H1 (cell line): ENCODE measurements around the gene RAD54L. TPM values are rescaled to one million over a fixed set of nuclear protein-coding genes. Genes with fewer than 3 reads are reported as not detected.

Experiments
- ATF3 ChIP-seq: IDR thresholded peaks from 2 replicates; pipeline ENCODE4 v1.6.1; 2011; ENCODE audit warnings: low read depth, mild to moderate bottlenecking, low read length; ENCODE audit not compliant: insufficient read depth
- EGR1 ChIP-seq: IDR thresholded peaks from 2 replicates; pipeline ENCODE4 v1.6.1; 2011; ENCODE audit warnings: low read depth, low read length, borderline replicate concordance
- TAF1 ChIP-seq: IDR thresholded peaks from 2 replicates; pipeline ENCODE4 v1.6.1; 2011; ENCODE audit warnings: mild to moderate bottlenecking, low read depth, low read length
- polyA plus RNA-seq, 7 experiments: library from polyadenylated mRNA; depleted of rRNA in 3 of 7; stranded (reverse) in 5 of 7; unstranded in 2 of 7; fragments of >200 nt in 5 of 7; fragments of 200-250 nt in 2 of 7; gene quantifications; 1 replicate in 5 of 7; 2 replicates in 1 of 7; 4 replicates in 1 of 7; pipeline versions ENCODE4 v1.2.1 to v1.2.3, GENCODE V29; 2011 to 2013; ENCODE audit warnings: missing spikeins in 2 of 7, mixed read lengths in 2 of 7
- total RNA-seq: library from RNA; stranded (reverse); fragmentation: NEBNext Ultra II Directional; extraction: Animal tissue kit (Norgen Biotek cat#: 25700); gene quantifications from 2 replicates; pipeline ENCODE4 v1.2.1, GENCODE V29; 2021

The RAD54L gene
- total and polyA plus RNA-seq, 2 of the 8 experiments (the other 6 are each of a cell fraction or from before 2014, with no cell fraction given) = 43.5 to 50.3 TPM

- TF ChIP-seq ATF3 (no peak), EGR1 (no peak), TAF1 (no peak)
Measured at GRCh38 chr1:46199233-46199749, 48.3 kb upstream of the RAD54L start (continued).
